OCI-LY7 (cell line): ENCODE measurements around the gene NEAT1.

Experiments used
- CTCF ChIP-seq: fragments of 200-600 bp; sonication (generic); conservative IDR thresholded peaks from 2 replicates; pipeline ENCODE4 v1.5.1; 2014; ENCODE audit warnings: mild to moderate bottlenecking, antibody characterized with exemption, low read length, moderate library complexity, mixed read lengths
- EZH2phosphoT487 ChIP-seq: fragments of 200-600 bp; sonication (generic); IDR thresholded peaks from 2 replicates; pipeline ENCODE4 v1.6.1; 2018; ENCODE audit warnings: low read depth, borderline replicate concordance, mild to moderate bottlenecking, mixed run types, antibody characterized with exemption, low read length, moderate library complexity, mixed read lengths

DNA sequence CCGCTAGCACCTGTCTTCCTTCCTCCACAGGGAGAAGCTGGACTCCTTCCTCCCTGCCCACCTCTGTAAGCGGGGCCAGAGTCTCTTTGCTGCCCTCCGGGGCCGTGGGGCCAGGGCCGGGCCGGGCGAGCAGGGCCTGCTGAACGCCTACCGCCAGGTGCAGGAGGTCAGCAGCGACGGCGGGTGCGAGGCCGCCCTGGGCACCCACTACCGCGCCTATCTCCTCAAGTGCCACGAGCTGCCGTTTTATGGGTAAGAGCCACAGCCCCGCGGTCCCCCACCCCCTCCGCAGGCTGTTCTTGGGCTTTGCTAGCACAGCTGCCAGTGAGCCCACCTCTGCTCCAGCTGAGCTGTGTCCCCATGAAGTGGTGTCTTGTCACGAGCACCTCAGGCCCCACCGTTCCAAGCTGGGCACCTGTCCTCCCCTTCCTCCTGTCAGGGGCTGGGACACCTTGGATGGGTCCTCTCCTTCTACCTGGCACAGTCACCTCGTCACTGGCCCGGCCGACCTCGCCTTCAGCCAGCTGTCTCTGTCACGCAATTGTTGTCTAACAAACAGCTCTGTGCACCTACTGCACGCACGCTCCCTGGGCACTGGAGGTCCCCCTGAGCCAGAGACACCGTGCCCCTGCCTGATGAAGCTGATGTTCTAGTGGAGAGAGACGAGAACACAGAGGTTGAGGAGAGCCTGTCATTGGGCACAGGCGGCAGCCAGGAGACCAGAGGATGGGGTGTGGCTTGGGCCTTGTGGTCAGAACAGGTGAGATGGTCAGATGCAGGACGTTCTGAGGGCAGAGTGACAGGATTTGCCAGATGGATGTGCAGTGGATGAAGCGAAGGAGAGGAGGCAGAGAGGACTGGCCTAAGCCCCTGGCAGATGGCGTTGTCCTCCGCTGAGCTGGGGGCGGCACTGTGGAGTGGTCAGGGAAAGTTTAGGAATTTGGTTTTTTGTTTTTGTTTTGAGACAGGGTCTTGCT lies 25.5 kb upstream of the NEAT1 start:
- TF ChIP-seq CTCF (no peak), EZH2phosphoT487 (no peak)
